GM21786 (cell line): ENCODE data around the gene PPP4R3A.
A peak's percentile ranks its signal among the peaks of the same experiment; 100 is the strongest.

Experiments
- ATAC-seq: cut with Tn5 transposase; IDR thresholded peaks from one replicate; pipeline ENCODE4 v1.9.1; 2021; ENCODE audit not compliant: unreplicated experiment

Gene PPP4R3A

DNA sequence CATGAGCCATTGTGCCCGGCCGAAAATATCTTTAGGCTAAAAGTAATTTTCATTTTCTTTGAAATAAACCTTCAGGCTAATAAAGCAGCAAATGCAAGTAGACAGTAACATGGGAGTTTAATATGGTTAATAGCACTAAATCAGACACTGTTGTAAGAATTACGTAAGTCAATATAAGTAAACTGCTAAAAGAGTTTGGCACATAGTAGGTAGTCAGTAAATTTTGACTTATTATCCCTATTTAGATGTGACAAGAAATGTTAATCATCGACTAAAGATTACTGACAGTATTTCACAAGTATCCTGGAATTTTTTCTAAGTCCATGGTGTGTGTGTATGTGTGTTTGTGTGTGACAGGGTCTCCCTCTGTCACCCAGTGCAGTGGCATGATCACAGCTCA is 3.9 kb downstream of the PPP4R3A start:
- ATAC-seq = no peak

DNA sequence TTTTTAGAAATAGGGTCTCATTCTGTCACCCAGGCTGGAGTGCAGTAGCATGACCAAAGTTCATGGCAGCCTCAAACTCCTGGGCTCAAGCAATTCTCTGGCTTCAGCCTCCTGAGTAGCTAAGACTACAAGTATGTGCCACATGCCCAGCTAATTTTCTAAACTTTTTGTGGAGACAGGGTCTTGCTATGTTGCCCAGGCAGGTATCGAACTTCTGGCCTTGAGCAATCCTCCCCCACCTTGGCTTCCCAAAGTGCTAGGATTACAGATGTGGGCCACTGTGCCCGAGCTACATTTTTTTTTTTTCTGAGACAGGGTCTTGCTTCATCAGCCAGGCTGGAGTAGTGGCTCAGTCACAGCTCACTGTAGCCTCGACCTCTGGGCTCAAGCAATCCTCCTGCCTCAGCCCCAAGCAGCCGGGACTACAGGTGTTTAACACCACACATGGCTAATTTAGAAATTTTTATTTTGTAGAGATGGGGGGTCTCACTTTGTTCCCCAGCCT is 7.1 kb downstream of the PPP4R3A start:
- no peak for ATAC-seq

DNA sequence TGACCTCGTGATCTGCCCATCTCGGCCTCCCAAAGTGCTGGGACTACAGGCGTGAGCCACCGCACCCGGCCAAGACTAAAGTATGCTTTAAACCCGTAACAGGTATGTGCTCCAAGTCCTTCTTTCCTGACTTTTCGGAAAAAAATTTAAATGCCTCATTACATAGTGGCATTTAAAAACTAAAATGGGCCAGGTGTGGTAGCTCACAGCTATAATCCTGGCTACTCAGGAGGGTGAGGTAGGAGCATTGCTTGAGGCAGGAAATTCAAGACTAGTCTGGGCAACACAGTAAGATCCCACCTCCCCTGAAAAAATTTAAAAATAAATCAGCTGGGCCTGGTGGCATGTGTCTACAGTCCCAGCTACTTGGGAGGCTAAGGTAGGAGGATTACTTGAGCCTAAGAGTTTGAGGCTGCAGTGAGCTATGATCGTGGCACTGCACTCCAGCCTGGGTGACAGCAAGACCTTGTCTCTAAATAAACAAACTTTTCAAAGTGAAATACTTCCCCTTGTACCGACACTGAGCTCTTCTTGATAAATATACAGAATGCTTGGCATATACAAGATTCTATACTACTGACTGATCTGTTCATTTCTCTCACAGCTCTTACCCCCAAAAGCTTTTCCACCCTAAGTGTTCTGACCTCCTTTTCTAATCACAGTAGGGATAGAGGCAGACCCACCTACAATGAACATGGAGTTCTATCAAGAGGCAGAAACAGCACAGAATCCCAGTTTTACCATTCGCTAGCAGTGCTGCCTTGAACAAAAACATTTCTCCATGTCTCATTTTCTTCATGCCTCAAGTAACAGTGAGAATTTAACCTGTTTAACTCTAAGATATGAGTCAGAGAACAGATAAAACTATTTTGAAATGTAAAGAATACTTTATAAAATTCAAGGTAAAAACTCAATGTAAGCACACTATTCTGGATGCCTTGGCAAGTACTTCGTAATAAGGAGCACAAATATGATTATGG is 7.9 kb downstream of the PPP4R3A start:
- no peak for ATAC-seq

DNA sequence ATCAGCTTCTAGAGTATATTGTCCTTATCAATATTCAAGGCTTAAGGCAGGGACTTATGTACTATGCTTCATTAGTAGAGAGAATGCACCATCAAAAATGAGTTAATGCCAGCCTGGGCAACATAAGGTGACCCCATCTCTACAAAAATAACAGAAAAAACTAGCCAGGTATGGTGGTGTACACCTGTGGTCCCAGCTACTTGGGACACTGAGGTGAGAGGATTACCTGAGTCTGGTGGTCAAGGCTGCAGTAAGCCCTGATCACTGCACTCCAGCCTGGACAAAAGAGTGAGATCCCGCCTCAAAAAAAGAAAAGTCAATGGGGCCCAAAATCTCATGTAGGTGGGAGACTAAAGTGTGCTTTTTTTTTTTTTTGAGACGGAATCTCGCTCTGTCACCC is 8.8 kb downstream of the PPP4R3A start:
- no peak for ATAC-seq

DNA sequence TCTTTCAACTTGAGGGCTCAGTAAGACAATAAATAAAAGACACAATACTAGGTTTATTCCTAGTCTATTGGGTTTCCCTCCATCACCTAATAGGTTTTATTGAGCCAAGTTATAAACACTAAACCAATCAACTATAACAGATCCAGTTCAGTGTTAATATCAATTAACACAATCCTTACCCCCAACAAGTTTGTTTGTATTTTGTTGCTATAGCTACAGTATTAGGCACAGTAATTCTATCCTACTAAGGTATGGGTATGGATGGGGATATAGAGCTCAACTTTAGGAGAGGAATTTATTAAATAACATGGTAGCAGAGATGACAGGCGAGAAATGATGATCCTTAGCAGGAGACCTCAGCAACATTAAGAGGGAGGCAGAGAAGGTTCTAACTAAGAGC is 13.3 kb downstream of the PPP4R3A start:
- ATAC-seq = no peak

DNA sequence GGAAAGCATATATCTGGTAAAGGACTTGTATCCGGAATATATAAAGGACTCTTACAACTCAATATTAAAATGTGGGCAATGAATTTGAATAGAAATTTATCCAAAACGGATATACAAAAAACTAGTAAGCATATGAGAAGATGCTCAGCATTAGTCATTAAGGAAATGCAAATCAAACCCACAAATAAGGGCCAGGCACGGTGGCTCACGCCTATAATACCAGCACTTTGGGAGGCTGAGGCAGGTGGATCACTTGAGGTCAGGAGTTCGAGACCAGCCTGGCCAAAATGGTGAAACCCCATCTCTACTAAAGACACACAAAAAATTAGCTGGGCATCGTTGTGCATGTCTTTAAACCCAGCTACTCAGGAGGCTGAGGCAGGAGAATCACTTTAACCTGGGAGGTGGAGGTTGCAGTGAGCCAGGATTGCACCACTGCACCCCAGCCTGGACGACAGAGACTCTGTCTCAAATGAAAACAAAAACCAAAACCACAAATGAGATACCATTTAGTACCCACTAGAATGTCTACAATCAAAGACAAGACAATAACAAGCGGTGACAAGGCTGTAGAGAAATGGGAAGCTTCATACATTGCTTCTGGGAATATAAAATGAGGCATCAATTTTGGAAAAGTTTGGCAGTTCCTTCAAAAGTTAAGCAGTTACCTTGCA is 15.6 kb downstream of the PPP4R3A start:
- peak; percentile 38 for ATAC-seq

DNA sequence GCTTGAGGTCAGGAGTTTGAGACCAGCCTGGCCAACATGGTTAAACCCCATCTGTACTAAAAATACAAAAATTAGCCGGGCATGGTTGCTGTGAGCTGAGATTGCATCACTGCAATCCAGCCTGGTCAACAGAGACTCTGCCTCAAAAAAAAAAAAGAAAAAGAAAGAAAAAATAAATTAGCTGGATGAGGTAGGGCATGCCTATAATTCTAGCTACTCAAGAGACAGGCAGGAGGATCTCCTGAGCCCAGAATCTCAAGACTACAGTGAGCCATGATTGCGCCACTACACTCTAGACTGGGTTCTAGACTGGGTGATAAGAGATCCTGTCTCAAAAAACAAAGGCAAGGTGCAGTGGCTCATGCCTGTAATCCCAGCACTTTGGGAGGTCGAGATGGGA is 16.9 kb downstream of the PPP4R3A start:
- no peak for ATAC-seq

DNA sequence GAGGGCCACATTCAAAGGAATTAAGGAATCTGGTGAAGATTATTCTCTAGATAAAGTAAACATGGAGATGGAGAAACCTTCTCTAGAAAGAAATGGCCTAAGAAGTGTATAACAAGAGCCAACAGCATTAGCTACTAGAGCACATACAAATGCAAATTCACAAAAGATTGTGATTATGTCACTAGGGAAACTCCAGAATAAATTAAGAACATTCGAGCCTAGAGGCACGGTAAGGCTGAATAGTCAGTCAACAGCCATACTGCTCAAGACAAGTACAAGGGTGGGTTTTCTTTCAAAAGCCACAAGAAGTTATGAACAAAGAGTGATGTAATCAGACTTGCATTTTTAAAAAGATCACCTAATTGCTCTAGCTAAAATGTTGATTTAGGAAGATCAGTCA is 25.4 kb downstream of the PPP4R3A start:
- ATAC-seq = no peak

DNA sequence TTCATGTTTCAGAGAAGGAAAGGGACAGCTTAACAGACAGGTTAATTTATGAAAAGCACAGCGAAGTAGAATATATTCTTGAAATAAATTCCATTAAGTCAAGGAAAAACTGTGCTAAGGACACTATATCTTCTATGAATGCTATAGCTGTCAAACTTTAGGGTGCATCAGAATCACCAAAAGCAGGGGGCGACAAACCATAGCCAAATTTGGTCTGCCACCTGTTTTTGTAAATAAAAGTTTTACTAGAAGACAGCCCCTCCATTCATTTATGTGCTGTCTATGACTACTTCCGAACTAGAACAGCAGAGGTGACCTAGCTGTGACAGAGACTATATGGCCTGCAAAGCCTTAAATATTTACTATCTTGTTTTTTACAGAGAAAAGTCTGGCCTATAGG is 25.9 kb downstream of the PPP4R3A start:
- no peak for ATAC-seq

DNA sequence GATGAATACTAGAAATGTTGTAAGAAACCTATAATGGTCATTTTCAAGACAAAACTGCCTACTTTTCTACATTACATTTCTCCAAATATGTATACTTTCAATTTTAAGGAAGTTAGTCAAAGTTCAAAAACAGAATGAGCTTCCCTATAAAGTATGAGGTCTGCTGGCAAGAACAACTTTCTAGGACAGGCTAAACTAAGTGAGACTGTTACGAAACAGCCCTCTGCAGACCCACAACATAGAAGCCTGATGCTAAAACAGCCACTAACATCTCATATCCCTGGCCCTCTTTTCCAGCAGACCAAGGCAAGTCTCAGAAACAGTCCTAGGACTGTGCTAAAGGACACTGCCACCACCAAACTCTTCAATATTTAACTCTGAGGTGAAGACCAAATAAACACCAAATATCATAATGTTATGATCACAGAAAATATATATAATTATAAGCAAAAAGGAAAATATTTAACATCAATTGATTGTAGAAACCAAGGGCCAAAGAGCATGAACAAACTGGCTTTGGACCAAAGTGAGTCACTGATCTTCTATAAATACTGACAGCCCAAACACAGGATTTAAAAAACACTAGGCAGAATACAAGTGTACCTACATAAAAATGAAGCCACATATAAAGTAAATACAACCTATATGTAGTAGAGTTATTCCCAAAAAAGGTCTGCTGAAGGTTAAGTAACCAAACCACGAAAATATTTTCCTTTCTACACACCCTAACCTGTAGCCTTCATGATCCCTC is 27.7 kb downstream of the PPP4R3A start:
- ATAC-seq = no peak

DNA sequence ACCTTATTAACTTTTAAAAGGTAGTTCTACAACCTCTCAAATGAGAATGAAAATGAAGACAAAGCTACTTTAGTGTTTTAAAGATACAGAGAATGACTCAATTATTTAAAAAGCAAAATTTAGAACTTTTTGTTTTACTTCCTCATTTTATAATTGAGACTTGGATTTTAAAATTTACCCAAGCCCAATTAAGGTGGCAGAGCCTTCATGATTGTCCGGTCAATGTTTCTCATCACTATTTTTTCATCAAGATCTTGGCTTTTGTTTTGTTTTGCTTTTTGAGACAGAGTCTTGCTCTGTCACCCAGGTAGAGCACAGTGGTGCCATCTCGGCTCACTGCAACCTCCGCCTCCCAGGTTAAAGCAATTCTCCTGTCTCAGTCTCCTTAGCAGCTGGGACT is 32.7 kb downstream of the PPP4R3A start:
- no peak for ATAC-seq

DNA sequence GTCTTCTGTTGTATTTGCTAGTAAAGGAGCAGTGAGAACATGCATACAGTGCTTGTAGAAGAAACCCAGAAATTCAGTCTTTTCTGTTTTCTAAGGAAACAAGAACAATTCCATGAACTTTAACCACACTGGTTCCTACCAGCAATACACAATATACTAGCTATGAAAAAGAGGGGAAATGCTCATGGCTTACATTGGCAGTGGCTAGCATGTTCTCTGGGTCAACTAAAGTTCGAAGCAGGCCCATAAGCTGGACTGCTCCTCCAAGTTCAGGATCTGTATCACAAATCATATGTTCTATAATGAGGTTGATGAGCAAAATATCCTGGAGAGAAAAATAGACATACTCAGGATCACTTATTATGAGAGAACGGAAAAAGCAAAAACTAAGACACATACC is 37.1 kb downstream of the PPP4R3A start:
- no peak for ATAC-seq

DNA sequence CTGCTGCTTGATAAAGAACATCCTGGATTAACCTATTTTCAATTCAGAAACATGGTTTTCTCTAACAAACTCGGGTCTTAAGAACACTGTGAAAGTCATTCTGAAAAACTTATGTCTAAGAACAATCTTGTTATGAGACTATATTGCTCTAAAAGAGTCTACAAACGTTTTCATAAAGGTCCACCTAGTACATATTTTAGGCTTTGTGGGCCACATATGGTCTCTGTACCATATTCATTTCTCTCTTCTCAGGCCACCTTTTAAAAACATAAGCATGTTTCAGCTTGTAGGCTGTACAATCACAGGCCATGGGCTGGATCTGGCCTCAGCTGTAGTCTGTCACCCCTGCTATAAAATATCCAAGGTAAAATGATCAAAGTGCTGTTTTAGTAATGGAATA is 39.9 kb downstream of the PPP4R3A start:
- no peak for ATAC-seq

DNA sequence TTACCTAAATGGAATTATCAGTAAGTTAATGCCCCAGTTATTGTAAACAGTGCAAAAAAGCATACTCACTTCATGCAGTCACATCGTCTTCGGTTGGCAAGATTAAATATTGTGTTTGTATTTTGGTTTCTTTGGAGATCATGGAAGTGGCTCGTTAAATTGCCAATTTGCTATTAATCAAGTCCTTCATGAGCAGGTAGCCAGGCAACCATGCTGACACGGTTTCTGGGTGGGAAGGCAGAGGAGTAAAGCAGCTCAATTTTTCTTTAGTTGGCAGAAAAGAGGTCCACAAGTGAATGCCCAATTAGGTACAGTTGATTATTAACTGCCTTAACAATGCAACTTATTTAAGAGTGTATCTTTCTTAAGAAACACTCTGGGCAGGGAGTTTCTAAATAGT is 43.9 kb downstream of the PPP4R3A start:
- ATAC-seq = no peak

DNA sequence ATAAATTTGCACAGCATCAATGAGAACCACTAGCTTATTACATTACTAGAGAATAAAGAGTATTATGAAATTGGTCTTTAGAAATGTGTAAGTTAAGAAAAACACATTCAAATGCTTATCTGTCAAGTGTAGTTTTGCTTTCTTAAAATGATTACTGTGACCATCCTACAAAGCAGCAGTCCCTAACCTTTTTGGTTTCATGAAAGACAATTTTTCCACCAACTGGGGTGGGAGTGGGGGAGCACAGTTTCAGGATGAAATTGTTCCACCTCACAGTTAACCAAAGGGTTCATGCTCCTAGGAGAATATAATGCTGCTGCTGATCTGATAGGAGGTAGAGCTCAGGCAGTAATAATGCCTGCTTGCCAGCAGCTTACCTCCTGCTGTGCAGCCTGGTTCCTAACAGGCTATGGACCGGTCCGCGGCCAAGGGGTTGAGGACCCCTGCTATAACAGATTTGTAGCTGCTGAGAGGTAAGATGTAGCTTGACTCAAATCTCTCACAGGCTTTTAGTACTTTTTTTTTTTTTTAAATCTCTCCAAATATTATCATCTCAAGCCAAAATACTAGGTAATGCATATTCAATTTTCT is 45.4 kb downstream of the PPP4R3A start:
- ATAC-seq = no peak

DNA sequence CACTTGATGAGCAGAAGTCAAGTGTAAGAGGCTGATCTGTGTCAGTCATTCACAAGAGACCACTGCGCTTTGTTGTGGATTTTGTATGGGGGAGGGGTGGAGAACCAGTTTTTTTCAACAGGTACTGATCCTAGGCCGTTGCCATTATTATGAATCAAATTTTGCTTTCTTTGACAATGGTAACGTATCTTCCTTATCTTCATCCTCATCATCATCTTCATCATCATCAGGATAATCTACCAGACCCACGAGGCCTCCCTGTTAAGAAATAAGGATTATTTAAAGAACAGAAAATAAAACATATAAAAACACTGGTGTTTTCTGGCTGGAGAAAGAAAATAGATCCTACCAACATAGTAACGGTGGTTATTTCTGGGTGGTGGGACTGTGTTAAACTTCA is 51.5 kb downstream of the PPP4R3A start:
- no peak for ATAC-seq

DNA sequence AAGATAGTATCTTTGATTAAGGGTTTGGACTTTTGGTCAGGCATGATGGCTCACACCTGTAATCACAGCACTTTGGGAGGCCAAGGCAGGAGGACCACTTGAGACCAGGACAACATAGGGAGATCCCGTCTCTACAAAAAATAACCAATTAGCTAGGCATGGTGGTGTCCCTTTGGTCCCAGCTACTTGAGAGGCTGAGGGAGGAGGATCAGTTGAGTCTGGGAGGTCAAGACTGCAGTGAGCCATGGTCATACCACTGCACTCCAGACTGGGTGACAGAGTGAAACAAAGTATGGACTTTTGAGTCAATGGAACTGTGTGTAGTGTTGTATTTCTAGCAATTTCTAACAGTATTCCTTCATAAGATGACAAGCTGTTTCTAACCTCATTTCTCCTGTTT is 53.8 kb downstream of the PPP4R3A start:
- ATAC-seq = no peak

DNA sequence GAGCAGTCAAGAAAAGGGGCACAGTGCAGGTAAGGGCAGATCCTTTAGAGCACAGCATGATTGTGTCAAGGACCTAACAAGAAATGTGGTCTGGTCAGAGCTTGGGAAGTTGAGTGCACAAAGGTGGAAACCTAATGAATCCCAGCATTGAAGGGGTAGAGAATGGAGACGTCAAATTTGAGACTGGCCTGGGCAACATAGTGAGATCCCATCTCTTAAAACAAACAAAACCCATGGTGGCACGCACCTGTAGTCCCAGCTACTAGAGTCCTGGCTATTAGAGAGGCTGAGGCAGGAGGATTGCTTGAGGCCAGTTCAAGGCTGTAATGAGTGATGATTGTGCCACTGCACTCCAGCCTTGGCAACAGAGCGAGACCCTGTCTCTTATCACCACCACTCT is 55.5 kb downstream of the PPP4R3A start:
- ATAC-seq = no peak

DNA sequence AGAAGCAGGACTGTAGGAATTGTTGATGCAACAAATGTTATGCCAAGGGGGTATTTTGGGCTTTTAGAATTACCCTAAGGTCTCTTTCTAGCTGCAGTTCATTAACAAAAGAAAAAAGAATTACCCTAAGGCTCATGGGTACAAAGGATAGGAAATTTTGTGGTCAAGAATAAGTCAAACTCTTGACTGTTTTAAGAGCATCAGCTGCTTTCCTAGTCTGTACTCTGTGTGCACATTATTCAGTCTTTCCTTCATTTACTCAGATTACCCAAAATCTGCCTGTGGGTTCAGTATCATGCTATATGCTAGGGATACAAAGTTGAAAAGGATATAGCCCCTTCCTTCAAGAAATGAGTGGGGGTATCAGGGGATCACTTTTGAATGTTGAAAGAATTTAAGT is 56.0 kb downstream of the PPP4R3A start:
- ATAC-seq = no peak

DNA sequence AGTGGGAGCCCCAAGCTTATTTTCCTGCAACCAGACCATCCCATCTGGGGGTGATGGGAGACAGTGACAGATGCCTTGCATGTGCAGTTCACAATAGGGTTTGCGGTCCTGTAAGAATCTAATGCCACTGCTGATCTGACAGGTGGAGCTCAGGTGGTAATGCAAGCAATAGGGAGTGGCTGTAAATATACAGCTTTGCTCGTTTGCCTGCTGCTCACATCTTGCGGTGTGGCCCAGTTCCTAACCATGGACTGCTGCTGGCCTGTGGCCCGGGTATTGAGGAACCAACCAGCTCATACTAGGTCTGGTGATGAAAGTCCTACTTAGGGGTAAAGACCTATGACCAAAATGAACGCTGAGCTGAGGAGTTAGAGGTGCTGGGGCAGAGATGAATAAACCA is 56.4 kb downstream of the PPP4R3A start:
- ATAC-seq = no peak

DNA sequence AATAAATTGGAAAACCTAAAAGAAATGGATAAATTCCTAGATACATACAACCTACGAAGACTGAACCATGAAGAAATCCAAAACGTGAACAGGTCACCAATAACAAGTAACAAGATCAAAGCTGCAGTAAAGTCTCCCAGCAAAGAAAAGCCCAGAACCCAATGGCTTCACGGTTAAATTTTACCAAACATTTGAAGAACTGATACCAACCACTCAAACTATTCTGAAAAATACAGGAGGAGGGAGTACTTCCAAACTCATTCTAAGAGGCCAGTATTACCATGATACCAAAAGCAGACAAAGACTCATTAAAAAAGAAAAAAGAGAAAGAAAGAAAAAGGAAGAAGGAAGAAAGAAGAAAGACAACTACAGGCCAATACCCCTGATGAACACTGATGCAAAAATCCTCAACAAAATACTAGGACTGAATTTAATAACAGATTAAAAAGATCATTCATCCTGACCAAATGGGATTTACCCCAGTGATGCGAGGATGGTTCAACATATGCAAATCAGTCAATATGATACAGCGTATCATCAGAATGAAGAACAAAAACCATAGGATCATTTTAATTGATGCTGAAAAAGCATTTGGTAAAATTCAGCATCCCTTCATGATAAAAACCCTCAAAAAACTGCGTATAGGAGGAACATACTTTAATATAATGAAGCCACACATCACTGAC is 65.6 kb downstream of the PPP4R3A start:
- ATAC-seq = no peak
